GM19193 (cell line): ENCODE measurements around the gene CALN1.

ENCODE experiments used
- POLR2A ChIP-seq: IDR thresholded peaks from 4 replicates; pipeline ENCODE4 v1.6.1; 2011; ENCODE audit not compliant: insufficient read depth, insufficient read length; ENCODE audit errors: extremely low read depth

Gene CALN1

DNA sequence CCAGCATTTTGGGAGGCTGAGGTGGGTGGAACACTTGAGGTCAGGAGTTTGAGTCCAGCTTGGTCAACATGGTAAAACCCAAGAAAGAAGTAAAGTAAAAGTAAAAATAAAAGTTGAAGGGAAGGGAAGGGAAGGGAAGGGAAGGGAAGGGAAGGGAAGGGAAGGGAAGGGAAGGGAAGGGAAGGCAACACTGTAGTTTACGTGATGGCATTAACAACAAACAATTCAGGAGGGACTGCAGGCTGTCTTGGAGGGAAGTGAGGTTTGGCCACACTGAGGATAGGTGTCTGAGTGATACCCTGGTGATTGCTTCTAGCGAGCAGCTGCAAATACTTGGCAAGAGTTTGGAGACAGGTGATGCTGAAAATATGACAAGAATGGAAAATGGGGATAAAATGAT is 298.0 kb downstream of the CALN1 start:
- no peak for TF ChIP-seq POLR2A

DNA sequence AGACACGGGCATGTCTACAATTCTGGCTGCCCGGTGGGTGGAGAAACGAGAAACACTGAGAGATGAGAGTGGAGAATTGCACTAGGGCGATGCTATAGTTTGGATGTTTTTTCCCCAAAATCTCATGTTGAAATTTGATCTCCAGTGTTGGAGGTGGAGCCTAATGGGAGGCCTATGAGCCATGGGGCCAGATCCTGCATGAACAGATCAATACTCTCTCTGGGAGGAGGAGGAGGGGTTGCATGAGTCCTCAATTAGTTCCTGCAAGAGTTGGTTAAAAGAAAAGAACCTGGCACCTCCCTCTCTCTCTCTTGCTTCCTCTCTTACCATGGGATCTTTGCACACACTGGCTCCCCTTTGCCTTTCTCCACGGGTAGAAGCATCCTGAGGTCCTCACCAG is 299.1 kb downstream of the CALN1 start:
- TF ChIP-seq POLR2A, result no peak

DNA sequence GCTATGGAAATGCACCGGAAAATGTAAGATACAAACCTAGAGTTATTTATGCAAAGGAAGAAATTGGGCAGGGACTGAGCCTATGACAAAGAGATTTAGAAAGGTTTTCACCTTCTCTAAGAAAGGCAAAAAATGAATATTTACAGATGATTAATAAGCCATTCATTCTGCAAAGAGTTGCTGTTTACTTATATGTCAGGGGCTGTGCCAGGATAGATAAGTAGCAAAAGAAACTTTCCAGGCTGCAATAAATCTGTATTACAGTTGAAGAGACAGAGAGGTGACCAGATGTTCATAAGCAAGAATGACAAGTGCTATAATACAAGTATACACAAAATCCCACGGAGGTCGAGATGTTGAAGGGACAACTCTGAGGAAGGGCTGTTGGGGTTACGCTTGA is 299.6 kb downstream of the CALN1 start:
- TF ChIP-seq POLR2A, result no peak

DNA sequence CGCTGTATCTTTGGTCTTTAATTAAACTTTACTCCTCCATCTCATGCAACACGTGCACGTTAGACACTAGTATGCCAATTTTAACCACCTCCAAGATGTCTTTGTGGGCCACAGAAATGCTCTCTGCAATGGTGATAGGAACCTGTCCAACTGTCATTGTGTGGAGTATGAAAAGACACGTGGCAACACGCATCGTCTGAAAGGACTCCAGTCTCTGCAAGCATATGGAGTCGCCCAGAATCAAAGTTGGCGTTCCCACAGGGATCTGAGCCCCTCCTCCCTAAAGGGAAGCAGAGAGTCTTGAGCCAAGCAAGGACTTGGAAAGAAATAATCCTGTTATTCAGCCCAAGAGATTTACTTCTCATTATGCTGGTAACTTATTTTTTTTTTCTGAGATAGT is 301.1 kb downstream of the CALN1 start:
- no peak for TF ChIP-seq POLR2A

DNA sequence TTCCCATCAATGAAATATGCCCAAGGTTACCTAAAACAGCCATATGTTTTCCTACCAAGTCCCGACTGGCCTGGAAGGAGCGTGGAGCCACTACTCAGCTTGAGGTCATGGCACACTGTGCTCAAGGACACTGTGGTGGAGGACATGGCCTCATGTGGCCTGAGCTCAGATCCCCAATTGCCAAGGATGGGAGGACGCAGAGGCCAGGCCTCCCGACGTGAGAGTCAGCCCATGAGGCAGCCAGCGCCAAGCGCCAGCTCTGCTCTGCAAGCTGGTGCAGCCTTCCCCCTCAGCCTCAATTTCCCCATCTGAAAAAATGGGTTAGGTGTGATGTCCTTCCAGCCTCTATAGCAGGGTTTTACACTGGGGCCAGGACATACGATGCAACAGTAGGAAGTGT is 302.6 kb downstream of the CALN1 start:
- TF ChIP-seq POLR2A, result no peak

DNA sequence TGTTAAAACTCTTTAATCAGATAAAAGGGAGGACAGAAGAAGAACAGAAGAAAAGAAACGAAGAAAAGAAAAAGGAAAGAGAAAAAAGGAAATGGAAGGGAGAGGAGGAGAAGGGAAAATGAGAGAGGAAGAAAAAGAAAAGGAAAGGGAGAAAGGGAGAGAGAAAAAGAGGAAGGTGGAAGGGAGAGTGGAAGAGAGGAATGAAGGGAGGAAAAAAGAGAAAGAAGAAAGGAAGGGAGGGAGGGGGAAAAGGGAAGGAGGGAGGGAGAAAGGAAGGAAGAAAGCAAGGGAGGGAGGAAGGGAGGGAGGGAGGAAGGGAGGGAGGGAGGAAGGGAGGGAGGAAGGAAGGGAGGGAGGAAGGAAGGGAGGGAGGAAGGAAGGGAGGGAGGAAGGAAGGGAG is 305.7 kb downstream of the CALN1 start:
- no peak for TF ChIP-seq POLR2A

DNA sequence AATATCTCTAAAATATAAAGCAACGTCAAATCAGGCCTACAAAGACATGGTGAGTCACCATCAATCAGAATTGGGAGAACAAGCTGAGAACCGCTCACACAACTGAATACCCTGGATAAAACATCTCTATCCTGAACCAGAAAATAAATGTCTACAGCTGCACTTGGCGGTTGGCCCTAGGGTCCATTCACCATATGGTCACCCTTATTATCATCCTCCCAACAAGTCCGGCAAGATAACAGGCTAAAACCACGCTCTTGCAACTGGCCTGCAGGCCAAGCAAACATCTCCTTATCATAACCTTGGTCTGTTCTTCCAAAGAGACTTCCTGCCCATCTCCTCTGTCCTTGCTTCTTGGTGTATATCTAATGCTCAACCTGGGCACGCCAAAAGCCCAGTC is 310.7 kb downstream of the CALN1 start:
- TF ChIP-seq POLR2A, result no peak

DNA sequence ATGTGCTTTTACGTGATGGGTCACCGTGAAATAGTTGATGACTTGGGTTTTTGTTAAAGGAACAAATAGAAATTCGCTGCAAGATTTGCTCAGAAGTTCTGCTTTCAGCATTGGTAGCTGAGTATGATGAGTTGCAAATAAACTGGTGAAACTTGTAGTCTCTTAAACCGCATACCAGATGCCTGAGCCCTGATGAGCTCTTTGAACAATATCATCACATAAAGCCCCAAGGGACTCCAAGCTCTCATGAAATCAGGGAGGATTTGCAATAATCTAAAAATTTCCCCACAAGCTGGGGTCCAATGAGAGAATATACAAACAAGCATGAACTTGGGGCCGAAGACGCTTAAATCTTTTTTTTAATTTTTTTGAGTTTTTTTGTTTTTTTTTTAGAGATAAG is 312.4 kb downstream of the CALN1 start:
- no peak for TF ChIP-seq POLR2A

DNA sequence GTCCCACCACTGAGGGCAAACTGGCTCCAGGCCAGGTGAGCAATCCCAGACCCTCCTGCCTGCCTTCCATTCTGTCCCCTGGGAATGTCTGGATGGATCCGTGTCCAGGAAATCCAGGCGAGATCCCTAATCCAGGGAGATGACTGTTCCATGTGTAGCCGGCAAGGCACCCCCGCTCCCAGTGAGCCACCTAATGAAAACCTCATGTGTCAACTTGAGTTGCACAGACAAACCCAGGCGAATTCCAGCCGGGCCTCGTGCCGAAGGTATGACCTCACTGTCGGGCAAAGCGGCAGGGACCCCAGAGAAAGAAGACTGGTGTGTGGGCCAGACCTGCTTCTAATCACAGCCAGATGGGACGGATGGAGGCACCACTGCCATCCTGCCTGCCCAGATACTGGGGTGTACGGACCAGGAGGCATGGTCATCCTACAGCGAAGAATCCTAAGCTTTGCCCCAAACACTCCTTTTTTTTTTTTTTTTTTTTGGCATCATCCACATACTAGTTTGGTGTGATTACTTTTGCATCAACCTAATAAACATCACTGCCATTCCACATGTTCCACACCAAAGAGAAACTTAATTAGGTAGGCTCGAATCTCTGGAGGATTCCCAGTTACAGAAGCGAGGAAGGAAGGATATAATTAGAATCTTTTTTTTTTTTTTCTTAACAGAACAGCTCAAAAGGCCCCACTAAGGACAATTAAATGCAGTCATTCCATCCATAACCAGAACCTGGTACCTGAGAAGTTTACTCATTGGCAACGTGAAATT is 313.1 kb downstream of the CALN1 start:
- TF ChIP-seq POLR2A, result no peak

DNA sequence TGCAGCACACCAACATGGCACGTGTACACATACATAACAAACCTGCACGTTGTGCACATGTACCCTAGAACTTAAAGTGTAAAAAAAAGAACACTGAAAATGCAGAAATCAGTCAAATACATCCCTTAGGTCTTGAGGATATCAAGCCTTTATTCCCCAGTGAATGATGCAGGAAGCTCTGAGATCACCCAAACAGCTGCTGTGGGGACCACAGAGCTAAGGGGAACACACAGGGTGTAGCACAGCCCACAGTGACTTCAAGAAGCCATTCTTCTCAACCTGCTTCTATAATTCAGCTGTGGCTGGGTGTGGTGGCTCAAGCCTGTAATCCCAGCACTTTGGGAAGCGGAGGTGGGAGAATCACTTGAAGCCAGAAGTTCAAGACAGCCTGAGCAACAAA is 314.9 kb downstream of the CALN1 start:
- no peak for TF ChIP-seq POLR2A

DNA sequence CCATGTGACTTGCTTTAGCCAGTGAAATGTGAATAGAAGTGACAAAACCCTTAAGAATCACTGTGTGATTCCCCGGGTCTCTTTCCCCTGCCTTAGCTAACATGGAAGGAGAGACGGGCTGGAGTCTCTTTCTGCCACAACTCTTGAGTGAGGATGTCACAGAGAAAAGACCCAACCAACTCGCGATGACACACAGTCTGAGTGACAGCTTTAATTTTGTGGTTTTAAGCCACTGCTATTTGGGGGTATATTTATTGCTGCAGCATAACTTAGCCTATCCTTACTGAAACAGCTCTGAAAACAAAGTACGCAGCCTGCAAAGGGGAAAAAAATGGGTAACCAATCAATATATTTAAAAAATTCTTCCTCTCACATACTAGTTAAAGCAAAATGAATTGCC is 319.4 kb downstream of the CALN1 start:
- TF ChIP-seq POLR2A, result no peak

DNA sequence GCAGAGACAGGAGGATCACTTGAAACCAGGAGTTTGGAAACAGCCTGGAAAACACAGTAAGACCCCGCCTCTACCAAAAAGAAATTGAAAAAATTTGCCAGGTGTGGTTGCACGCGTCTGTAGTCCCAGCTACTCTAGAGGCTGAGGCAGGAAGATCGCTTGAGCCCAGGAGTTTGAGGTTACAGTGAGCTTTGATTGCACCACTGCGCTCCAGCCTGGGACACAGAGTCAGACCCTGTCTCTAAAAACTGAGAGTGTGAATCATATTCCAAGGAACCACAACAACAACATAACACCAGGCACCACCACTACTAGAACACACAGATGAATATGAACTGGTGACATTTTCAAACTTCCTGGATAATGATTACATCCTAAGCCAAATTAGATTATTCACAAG is 324.2 kb downstream of the CALN1 start:
- no peak for TF ChIP-seq POLR2A

DNA sequence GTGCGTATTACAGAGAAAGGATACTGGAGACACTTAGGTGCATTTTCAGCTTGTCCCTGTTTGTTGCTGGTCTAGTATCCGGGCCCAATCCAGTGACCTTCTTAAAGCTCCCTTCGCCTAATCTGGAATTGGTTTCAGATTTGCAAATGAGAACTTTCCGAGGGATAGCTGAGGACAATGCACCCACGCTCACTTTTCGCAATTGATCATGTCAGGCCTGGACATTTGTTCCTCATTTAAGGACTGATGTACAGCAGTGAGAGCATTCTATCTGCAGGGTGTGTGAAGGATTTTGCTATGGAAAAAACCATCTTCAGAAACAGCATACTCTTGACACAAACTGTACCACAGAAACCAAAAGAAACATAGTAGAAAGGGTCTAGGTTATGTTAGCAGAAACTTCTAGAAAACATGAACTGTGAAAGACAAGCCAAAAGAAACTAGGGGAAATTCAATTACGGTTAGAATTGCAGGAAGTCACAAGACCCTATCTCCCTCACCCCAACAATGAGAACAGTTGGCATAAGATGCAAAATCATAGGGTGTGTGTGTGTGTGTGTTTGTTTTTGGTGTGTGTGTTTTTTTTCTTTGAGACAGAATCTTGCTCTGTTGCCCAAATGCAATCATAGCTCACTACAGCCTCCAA is 331.1 kb downstream of the CALN1 start:
- TF ChIP-seq POLR2A, result no peak

DNA sequence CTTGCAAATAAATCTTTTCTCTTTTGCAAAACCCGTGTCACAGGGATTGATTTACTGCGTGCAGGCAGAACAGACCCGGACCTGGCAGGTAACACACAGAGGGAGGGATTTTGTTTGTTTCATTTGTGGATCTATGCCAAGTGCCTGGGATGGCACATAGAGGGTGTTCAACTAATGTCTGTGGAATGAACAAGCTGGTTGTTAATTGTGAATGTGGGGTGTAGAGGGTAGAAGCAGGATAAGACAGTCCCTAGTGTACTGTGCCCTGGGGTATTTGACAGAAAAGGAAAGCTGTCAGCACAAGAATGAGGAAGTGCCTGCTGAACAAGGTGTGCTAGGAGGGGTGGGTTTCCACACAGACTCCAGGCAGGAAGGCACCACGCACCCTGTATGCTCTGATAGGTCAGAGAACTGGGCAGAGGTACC is 331.8 kb downstream of the CALN1 start:
- no peak for TF ChIP-seq POLR2A

DNA sequence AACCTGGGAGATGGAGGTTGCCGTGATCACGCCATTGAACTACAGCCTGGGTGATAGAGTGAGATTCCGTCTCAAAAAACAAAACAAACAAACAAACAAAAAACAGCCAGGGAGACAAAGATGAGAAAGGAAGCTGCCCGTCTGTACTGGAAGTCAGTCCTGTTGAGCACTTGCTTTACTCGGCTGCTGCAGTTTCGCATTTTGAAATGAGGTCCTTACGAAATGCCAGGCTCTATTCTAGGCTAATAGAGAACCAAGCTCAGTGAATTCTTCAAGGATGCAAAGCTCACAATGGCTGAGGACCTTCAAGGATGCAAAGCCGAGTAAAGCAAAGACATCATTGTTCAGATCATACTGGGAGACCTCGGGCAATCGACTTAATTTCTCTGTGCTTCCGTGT is 333.3 kb downstream of the CALN1 start:
- TF ChIP-seq POLR2A, result no peak

DNA sequence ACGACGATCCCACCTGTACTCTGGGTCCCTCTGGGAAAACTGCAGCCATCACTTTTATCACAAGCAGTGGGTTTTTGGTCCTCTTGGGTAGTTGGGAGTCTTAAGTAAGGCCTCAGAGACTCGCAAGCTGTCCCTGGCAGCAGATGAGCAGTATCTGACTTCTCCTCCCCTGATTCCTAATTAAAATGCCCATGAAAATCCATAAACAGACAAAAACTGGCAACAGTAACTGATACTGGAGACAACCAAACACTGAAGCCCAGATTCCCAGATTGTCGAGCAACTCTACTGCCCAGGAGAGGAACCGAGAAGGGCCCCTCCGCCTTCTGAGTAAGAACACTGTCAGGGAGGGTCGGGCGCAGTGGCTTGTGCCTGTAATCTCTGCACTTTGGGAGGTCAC is 333.8 kb downstream of the CALN1 start:
- TF ChIP-seq POLR2A, result no peak
